HG02678 (cell line): ENCODE data around the gene C4orf46.
"Not testable (repeated sequence)": the region's sequence is repeated elsewhere in the genome, so short reads cannot be mapped to it uniquely, and the experiment has no call there.

Experiments used
- ATAC-seq: cut with Tn5 transposase; IDR thresholded peaks from one replicate; pipeline ENCODE4 v1.9.1; 2021; ENCODE audit warnings: mild to moderate bottlenecking, moderate library complexity; ENCODE audit not compliant: unreplicated experiment

Gene C4orf46

GRCh38 chr4:158671665-158671914 is at the start of gene C4orf46:
C4orf46 (minus strand) TSS chr4:158671887; CDS start chr4:158671801, 86 bp downstream.
- ATAC-seq = no peak

DNA sequence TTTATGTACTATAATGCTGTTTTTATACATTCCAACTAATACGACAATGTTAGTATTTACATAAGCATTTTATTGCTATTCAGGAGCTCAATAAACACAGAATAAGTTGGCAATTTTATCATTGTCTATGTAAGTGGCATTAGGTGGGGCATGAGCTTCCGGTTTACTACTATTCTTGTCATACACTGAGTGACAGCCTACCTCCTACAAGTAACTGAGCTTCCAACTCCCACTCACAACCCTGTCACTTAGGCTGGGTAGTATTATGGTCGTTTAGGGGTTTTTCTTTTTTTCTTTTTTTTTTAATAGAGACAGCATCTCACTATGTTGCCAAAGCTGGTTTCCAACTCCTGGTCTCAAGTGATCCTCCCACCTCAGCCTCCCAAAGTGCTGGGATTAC is 44.1 kb upstream of the C4orf46 start:
- ATAC-seq = no peak

GRCh38 chr4:158714937-158715336 is 43.2 kb upstream of the C4orf46 start:
- ATAC-seq = no peak

GRCh38 chr4:158712622-158713021 is 40.9 kb upstream of the C4orf46 start:
- not testable (repeated sequence) for ATAC-seq

DNA sequence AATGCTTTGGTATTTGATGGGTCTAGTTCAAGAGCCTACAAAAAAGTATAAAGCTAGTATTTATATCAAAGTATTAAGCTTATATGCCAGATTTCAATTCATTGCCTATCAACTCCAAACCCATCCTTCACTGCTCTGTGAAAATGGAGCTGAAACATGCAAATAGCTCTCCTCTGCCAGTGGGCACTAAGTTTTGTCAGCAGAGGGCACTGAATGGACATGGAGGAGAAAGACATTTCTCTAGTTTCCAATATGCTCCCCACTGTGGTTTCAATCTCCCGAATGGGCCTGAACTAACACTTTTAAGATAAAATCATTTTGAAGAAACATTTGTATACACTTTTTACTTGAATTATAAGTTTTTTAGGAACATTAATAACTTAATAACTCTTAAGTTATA is 39.1 kb upstream of the C4orf46 start:
- ATAC-seq = no peak

DNA sequence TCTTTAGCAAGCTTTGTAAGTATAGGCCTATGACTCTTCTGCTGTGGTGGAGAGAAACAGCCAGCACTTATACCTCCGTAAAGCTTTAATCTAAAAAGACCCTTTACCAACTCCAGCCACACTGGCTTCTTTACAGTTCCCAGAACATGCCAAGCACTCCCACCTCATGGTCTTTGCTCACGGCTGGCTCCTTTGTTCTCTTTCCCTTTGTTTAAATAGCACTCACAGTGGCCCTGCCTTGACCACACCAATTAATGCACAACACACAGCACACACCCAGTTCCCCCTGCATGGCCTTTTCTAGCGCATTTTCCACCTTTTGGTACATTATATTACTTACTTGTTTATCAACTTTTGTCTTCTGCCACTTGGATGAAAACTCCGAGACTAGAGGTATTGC is 32.6 kb upstream of the C4orf46 start:
- ATAC-seq = no peak

DNA sequence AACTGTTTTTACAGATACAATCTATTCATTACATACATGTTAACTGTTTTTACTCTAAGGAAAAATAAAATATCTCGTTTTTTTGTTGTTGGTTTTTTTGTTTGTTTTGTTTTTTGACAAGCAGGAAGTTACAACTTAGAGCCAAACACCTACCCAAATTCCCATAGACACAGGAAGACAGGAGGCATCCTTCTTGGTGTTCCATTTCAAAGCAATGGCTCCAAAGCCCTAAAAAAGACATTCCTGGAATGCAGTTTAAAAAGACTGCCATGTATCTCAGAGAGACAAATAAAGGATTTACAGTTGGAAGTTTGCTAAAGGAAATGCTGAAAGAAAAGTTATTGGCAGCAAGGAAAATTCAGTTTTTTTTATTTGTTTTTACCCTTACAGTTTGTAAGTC is 17.1 kb upstream of the C4orf46 start:
- no peak for ATAC-seq

GRCh38 chr4:158682066-158682465 is 10.4 kb upstream of the C4orf46 start:
- no peak for ATAC-seq

- ATAC-seq = no peak
Observed at GRCh38 chr4:158681629-158682028, 9.9 kb upstream of the C4orf46 start.

DNA sequence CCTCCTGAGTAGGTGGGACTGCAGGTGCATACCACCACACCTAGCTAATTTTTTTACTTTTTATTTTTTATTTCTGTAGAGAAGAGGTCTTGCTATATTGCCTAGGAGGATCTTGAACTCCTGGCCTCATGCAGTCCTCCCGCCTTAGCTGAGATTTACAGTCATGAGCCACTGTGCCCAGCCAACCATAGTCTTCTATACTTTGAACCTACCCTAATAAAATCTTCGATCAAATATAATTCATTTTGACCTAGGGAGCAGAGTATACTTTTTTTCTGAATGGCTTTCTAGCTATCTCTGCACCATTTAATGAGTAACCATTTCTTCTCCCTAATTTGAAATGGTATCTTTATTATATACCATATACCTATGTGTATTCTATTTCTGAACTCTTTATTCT is 7.1 kb upstream of the C4orf46 start:
- ATAC-seq = no peak

GRCh38 chr4:158676076-158676475 is 4.4 kb upstream of the C4orf46 start:
- ATAC-seq = no peak

GRCh38 chr4:158673633-158674032 is 1.9 kb upstream of the C4orf46 start:
- ATAC-seq = no peak

DNA sequence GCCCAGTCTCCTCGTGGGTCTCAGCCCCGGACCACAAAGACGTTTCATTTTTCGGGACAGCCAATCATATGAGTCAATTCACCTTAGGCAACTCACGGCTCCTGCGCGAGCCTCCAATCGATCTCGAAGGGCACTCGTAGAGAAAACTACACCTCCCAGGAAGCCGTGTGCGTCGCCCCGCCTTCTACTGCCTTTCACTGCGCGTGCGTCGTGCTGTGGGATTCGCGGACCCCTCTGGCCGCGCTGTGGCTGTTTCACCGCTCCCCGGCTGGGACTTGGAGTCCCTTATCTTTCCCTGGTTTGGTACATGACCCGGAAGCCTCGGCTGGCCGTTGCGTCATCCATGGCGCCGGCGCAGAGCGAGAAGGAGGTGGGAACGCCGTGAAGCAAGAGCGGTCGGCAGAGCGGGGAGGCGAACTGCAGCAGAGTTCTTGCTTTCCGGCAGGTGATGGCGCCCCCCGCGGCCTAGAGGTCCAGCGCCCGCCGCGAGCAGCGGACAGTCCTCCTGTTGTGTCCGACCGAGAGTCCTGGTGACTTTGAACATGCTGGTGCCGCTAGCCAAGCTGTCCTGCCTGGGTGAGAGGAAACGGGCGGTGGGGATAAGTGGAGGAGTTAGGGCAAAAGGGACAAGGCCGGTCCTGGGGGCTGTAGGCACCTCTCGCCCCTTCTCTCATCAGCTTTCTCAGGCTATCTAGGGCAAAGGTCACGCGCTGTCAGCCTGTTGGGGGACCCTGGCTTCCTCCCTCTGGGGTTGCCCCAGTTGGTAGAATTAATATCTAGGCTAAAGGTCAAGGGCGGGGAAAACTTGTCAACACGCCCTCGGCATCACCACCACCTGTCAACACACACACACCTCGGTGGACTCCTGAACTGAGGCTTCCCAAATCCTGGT is 474 bp upstream of the C4orf46 start, which contains the start of gene ETFDH:
Gene ETFDH (plus strand): TSS at position 382 of the 892 bp plus-strand sequence. CDS start 161 bp downstream, at position 543.
- peak; percentile 82 for ATAC-seq

GRCh38 chr4:158670975-158671664 is 567 bp downstream of the C4orf46 start:
- ATAC-seq = peak; percentile 27

DNA sequence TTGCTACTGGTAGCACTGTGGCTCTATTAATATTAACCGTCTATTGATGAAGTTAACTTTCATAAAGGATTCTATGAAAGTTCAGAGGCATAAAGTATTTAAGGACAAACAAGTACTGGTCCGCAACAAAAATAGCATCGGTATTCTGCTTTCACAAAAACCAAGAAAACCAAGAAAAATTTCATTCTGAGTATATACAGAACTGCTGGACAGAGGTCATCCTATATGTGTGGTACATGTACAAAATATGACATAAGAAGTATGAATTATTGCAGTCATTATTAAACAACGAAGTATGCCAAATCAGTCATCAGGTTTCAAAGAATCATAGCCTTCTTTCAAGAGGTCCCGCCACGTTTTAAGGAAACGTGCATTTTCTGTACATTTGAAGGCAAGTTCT is 2.4 kb downstream of the C4orf46 start:
- no peak for ATAC-seq

GRCh38 chr4:158667651-158668198 is 4.0 kb downstream of the C4orf46 start:
- ATAC-seq = no peak

- ATAC-seq = no peak
Observed at GRCh38 chr4:158666892-158667291, 4.8 kb downstream of the C4orf46 start.

DNA sequence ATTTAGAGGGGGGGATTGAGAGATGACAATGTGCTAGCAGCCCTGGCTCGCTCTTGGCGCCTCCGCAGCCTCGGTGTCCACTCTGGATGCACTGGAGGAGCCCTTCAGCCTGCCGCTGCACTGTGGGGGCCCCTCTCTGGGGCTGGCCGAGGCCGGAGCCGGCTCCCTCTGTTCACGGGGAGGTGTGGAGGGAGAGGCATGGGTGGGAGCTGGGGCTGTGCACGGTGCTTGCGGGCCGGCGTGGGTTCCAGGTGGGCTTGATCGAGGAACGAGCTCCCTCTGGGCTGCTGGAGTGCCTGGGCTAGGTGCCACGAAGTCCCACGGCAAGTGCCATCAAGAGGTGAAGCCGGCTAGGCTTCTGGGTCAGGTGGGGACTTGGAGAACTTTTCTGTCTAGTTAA is 6.9 kb downstream of the C4orf46 start:
- no peak for ATAC-seq

DNA sequence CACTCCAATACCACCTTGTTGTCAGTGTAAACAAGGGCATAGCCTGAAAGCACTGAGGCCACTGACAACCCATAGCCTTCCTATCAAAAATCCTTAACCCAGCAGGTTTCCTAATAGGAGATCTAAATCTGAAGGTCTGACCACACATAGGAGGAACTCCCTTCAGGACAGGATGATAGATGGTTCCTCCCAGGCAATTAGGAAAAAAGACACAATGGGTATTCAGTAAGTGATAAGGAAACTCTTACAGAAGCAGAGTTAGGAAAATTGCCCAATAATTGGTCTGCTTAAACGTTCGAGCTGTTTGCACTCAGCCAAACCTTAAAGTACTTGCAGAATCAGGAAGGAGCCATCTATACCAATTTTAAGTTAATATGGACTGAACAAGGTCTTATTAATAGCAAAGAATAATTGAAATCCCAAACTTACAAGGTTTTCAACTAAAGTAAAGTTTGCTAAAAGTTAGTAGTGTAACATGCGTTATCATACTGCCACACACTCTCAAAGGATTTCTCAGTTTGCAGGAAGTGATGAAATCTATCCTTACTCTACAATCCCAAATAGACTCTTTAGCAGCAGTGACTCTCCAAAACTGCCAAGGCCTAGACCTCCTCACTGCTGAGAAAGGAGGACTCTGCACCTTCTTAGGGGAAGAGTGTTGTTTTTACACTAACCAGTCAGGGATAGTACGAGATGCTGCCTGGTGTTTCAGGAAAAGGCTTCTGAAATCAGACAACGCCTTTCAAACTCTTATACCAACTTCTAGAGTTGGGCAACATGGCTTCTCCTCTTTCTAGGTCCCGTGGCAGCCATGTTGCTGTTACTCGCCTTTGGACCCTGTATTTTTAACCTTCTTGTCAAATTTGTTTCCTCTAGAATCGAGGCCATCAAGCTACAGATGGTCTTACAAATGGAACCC is 7.7 kb downstream of the C4orf46 start:
- ATAC-seq = not testable (repeated sequence)

DNA sequence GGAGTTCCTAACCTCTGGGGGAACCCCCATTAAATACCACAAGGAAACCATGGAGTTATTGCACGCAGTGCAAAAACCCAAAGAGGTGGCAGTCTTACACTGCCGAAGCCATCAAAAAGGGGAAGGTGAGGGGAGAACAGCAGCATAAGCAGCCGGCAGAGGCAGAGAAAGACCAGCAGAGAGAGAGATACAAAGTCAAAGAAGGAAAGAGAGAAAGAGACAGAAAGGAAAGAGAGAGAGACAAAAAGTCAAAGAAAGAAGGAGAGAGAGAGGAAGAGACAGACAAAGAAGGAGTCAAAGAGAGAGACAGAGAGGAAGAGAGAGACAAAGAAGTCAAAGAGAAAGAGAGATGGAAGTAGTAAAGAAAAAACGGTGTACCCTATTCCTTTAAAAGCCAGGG is 8.4 kb downstream of the C4orf46 start:
- not testable (repeated sequence) for ATAC-seq

DNA sequence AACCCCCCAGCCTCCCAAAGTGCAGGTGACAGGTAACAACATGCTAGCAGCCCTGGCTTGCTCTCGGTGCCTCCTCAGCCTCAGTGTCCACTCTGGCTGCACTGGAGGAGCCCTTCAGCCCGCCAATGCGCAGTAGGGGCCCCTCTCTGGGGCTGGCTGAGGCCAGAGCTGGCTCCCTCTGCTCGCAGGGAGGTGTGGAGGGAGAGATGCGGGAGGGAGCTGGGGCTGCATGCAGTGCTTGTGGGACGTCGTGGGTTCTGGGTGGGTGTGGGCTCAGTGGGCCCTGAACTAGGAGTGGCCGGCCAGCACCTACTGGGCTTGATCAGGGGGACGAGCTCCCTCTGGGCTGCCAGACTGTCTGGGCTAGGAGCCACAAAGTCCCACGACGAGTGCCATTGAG is 14.4 kb downstream of the C4orf46 start:
- no peak for ATAC-seq
